Nephron (organoid): Measurements from ENCODE around the gene FAM180A.

ENCODE experiments used
- H3K27ac Mint-ChIP-seq, 3 experiments: 2 replicates each; pipeline ENCODE4 v1.8.0; 2020; ENCODE audit warnings: mixed read lengths in 3 of 3, mild to moderate bottlenecking in 2 of 3, moderate library complexity in 1 of 3
- H3K27me3 Mint-ChIP-seq: 2 replicates; pipeline ENCODE4 v1.8.0; 2021; ENCODE audit warnings: low read depth, mild to moderate bottlenecking, moderate library complexity, mixed read lengths
- H3K36me3 Mint-ChIP-seq: 2 replicates; pipeline ENCODE4 v1.8.0; 2020; ENCODE audit warnings: low read depth, mixed read lengths
- H3K4me1 Mint-ChIP-seq: 2 replicates; pipeline ENCODE4 v1.8.0; 2020; ENCODE audit warnings: mixed read lengths
- H3K4me3 Mint-ChIP-seq, 3 experiments: 2 replicates each; pipeline ENCODE4 v1.8.0; 2020; ENCODE audit warnings: mild to moderate bottlenecking in 3 of 3, mixed read lengths in 3 of 3, moderate library complexity in 2 of 3
- H3K9me3 Mint-ChIP-seq: 2 replicates; pipeline ENCODE4 v1.8.0; 2020; ENCODE audit warnings: mixed read lengths
- TF ChIP-seq, protein P1 (sequence below), 3 experiments: fragments of 200-600 bp; sonication (generic); IDR thresholded peaks; one replicate each; pipeline ENCODE4 v1.5.0; 2021; ENCODE audit warnings: antibody characterized with exemption in 3 of 3; ENCODE audit not compliant: unreplicated experiment in 3 of 3

Gene FAM180A

DNA sequence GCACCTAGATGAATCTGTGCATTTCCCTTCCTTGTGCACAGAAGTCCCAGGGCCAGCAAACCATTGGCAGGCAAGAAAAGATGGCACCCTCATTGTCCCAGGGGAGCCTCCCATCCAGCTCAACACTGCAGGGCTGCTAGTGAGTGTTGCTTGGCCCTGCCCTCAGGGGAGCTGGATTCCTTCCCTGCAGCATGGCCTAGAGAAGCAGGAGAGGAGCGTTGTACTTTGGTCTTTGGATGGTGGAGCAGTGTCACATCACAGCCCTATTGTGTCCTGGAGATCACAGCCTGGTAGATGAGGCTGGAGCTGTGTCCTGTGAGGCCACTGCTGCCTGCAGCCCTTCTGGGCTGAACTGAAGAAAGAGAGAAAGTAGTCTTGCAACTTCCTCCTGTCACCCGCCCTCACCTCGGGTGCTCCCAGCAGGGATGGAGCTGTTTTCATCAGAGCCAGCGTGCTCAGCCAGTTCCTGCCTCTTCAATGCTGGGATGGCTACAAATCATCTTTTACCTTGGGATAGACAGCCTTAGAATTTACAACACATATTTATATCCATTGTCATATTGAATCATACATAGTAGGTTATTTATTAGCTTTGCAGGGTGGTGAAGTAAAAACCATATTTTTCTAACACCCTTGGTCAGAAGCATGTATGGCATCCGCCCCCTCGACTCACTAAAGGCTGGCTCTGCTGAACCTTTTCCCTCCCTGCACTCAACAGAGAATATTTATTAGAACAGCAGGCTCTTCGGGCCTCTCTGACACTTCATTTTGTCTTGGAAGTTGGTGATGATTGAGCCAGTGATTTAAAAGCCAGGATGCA is 43.1 kb upstream of the FAM180A start:
- H3K27me3 Mint-ChIP-seq: peaks cover 31% of the 10 kb centered on the region
- H3K36me3 Mint-ChIP-seq: no peaks in the 10 kb centered on the region
- TF ChIP-seq, protein P1, sequence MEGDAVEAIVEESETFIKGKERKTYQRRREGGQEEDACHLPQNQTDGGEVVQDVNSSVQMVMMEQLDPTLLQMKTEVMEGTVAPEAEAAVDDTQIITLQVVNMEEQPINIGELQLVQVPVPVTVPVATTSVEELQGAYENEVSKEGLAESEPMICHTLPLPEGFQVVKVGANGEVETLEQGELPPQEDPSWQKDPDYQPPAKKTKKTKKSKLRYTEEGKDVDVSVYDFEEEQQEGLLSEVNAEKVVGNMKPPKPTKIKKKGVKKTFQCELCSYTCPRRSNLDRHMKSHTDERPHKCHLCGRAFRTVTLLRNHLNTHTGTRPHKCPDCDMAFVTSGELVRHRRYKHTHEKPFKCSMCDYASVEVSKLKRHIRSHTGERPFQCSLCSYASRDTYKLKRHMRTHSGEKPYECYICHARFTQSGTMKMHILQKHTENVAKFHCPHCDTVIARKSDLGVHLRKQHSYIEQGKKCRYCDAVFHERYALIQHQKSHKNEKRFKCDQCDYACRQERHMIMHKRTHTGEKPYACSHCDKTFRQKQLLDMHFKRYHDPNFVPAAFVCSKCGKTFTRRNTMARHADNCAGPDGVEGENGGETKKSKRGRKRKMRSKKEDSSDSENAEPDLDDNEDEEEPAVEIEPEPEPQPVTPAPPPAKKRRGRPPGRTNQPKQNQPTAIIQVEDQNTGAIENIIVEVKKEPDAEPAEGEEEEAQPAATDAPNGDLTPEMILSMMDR (IDR thresholded peaks at IDR 0.05; ENCODE audit: unreplicated experiment in 3 of 3): no peak
- no peak overlapping the region for H3K27ac Mint-ChIP-seq
- peaks cover 37% of the 10 kb centered on the region for H3K4me1 Mint-ChIP-seq
- H3K4me3 Mint-ChIP-seq: no peak overlapping the region
- H3K9me3 Mint-ChIP-seq: peaks cover 8% of the 10 kb centered on the region

DNA sequence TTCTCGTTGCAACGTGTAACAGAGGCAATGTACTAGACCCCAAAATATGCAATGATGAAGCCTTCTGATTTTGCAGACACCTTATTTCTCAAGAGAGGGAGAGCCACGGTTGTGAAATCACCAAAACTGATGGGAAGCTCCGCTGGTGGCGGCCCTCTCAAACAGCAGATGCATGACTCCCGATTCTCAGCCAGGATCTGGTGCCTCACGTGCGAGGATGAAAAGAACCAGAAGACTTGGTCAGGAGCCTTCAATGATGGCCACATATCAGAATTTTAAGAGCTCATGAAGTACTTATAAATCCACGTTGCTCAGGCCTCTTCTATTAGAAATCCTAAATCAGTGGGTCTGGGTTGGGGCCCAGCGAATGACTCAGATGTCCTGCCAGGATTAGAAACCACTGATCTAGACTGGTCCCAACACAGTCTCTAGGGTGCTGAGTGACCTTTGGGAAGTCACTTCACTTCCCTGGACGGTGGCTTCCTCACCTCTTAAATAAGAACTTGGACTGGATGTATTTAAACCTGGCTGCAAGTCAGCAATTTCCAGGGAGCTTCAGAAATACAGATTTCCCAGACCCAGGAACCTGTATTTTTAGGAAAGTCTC is 41.9 kb upstream of the FAM180A start:
- TF ChIP-seq, protein P1 (IDR thresholded peaks at IDR 0.05; ENCODE audit: unreplicated experiment in 3 of 3): no peak
- H3K27ac Mint-ChIP-seq: no peak overlapping the region
- no peak overlapping the region for H3K4me3 Mint-ChIP-seq
- H3K36me3 Mint-ChIP-seq: no peaks in the 10 kb centered on the region
- peaks cover 8% of the 10 kb centered on the region for H3K9me3 Mint-ChIP-seq
- H3K27me3 Mint-ChIP-seq: peaks cover 28% of the 10 kb centered on the region
- peaks cover 28% of the 10 kb centered on the region for H3K4me1 Mint-ChIP-seq

DNA sequence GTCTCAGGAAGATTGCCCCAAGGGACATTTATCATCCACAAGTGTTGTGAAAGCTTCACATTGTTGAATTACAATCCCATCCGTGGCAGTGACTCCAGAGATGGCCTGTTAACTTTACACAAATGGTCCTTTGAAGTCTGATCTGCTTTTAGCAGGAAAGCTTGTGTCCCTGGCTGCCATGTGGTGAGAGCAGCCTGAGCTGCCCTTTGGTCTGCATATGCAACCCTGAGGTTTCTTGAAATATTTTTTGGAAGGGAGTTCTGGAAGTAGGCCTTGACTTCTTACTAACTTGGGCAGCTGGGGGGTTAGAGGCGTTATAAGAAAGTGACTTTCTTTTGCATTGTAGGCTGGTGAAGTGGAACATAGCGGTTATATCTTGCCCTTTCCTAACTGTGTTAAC is 41.3 kb upstream of the FAM180A start:
- H3K36me3 Mint-ChIP-seq: no peaks in the 10 kb centered on the region
- TF ChIP-seq, protein P1 (IDR thresholded peaks at IDR 0.05; ENCODE audit: unreplicated experiment in 3 of 3): no peak
- H3K27me3 Mint-ChIP-seq: peaks cover 28% of the 10 kb centered on the region
- H3K4me1 Mint-ChIP-seq: peaks cover 28% of the 10 kb centered on the region
- H3K9me3 Mint-ChIP-seq: peaks cover 7% of the 10 kb centered on the region
- H3K4me3 Mint-ChIP-seq: no peak overlapping the region
- H3K27ac Mint-ChIP-seq: no peak overlapping the region

DNA sequence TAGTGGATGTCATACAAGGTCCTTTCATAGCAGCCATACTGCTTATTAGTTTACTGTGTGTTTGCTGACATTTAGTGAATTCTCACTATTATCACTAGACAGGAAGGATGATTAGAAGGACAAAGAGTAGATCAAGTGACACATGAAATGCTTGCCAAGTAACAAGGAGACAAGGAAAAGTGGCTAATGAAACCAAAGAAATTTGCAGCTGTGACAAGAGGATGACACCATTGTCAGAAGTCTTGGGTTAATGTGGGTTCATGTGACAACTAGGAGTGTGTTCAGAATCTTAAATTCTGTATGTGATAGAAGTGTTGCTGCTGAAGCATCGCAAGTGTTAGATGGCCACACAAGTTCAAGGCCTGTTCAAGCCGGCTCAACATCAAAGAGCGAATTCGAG is 40.8 kb upstream of the FAM180A start:
- H3K27ac Mint-ChIP-seq: no peak overlapping the region
- no peak overlapping the region for H3K4me3 Mint-ChIP-seq
- peaks cover 28% of the 10 kb centered on the region for H3K4me1 Mint-ChIP-seq
- TF ChIP-seq, protein P1 (IDR thresholded peaks at IDR 0.05; ENCODE audit: unreplicated experiment in 3 of 3): no peak
- peaks cover 7% of the 10 kb centered on the region for H3K9me3 Mint-ChIP-seq
- H3K36me3 Mint-ChIP-seq: no peaks in the 10 kb centered on the region
- peaks cover 28% of the 10 kb centered on the region for H3K27me3 Mint-ChIP-seq

DNA sequence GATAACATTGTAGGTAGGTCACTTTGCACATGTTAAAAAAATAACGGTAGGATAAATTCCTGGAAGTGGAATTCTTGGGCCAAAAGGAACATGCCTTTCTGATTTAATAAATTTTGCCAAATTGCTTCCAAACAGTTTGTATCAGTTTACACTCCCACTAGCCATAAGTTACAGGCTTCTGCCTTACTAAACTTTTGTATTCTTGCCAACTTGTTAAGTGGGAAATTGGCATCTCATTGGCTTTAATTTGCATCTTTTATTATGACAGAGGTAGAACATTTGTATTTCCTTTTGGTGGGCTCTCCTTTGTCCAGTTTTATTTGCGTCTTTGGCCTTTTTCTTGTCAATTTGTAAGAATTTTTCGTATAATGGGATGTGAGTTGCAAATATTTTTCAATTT is 38.3 kb upstream of the FAM180A start:
- TF ChIP-seq, protein P1 (IDR thresholded peaks at IDR 0.05; ENCODE audit: unreplicated experiment in 3 of 3): no peak
- no peaks in the 10 kb centered on the region for H3K36me3 Mint-ChIP-seq
- peaks cover 2% of the 10 kb centered on the region for H3K9me3 Mint-ChIP-seq
- H3K4me1 Mint-ChIP-seq: peaks cover 24% of the 10 kb centered on the region
- peaks cover 30% of the 10 kb centered on the region for H3K27me3 Mint-ChIP-seq
- no peak overlapping the region for H3K27ac Mint-ChIP-seq
- H3K4me3 Mint-ChIP-seq: no peak overlapping the region
